Epithelial cell of proximal tubule (primary cell): ENCODE results near the gene CCDC13. TPM values are rescaled to one million over a fixed set of nuclear protein-coding genes. Genes with fewer than 3 reads are reported as not detected.

Experiments
- DNase-seq: peaks from one replicate; pipeline ENCODE4 v3.0.0-alpha.2; 2011; ENCODE audit warnings: low read depth
- H3K4me3 ChIP-seq: 2 replicates; pipeline ENCODE4 v1.5.1; 2011; ENCODE audit warnings: low read depth, mild to moderate bottlenecking, low read length
- CTCF ChIP-seq: conservative IDR thresholded peaks from 2 replicates; pipeline ENCODE4 v1.5.1; 2012; ENCODE audit warnings: low read depth, mild to moderate bottlenecking, low read length
- total RNA-seq: library from RNA; depleted of rRNA; stranded (reverse); fragments of >200 nt; gene quantifications from 2 replicates; pipeline ENCODE4 v1.2.3, GENCODE V29; 2015

Gene CCDC13
- total RNA-seq, 1 donor from 2014 or later = 1.7 TPM

GRCh38 chr3:42764115-42764514 is 8.9 kb downstream of the CCDC13 start:
- no peak for DNase-seq

GRCh38 chr3:42763021-42763420 is 10.0 kb downstream of the CCDC13 start:
- H3K4me3 ChIP-seq = no peak overlapping the region
- no peak for DNase-seq
- TF ChIP-seq CTCF = no peak

More at GRCh38 chr3:42764115-42764514, 8.9 kb downstream of the CCDC13 start:
- TF ChIP-seq CTCF = no peak
- no peak overlapping the region for H3K4me3 ChIP-seq

- TF ChIP-seq CTCF = no peak
- no peak for DNase-seq
- no peak overlapping the region for H3K4me3 ChIP-seq
Observed at GRCh38 chr3:42762046-42762724, 10.9 kb downstream of the CCDC13 start.

GRCh38 chr3:42758126-42758525 is 14.9 kb downstream of the CCDC13 start:
- no peak for DNase-seq
- no peak overlapping the region for H3K4me3 ChIP-seq
- TF ChIP-seq CTCF = no peak

- no peak overlapping the region for H3K4me3 ChIP-seq
- no peak for TF ChIP-seq CTCF
- DNase-seq = no peak
Observed at GRCh38 chr3:42756681-42757213, 16.3 kb downstream of the CCDC13 start.

GRCh38 chr3:42755681-42756578 is 17.1 kb downstream of the CCDC13 start:
- no peak for DNase-seq
- H3K4me3 ChIP-seq = no peak overlapping the region
- TF ChIP-seq CTCF = peak; percentile 57
